HCT116 (cell line): Measurements from ENCODE around the gene ZMYM4. TPM values are rescaled to one million over a fixed set of nuclear protein-coding genes. Genes with fewer than 3 reads are reported as not detected.

Experiments used
- ATAC-seq: fragments of 200-7000 bp; cut with Tn5 transposase; 2 replicates; pipeline ENCODE4 v1.9.1; 2020; ENCODE audit warnings: mild to moderate bottlenecking, moderate library complexity
- BruUV-seq: library from RNA; stranded (reverse); fragments of 400-500 nt; replicated peaks from 2 replicates; lab custom pipeline; 2021; lab: Mats Ljungman, UMichigan
- CTCF ChIA-PET: fragments of 300-600 bp; sonication (Branson Sonifier 250); formaldehyde crosslinking; loops from one replicate; lab custom pipeline; 2021; ENCODE audit warnings: antibody characterized with exemption; lab: Charles Lee
- POLR2A ChIA-PET: fragments of 300-600, 350-600 bp; sonication (Branson Sonifier 250); formaldehyde crosslinking; loops from one replicate; lab custom pipeline; 2021; ENCODE audit warnings: antibody characterized with exemption; lab: Charles Lee
- RAD21 ChIA-PET, 2 experiments: fragments of 300-600 bp; sonication (Branson Sonifier 250); formaldehyde crosslinking; loops; one replicate each; lab custom pipeline; 2023; ENCODE audit warnings: low total read pairs in 2 of 2; ENCODE audit not compliant: uncharacterized antibody in 2 of 2, unreplicated experiment in 2 of 2, low non-redundant PET in 1 of 2; lab: Charles Lee
- DNase-seq: peaks from one replicate; pipeline ENCODE4 v3.0.0-alpha.2; 2010; ENCODE audit warnings: low read depth, low spot score
- H2AFZ ChIP-seq: fragments of 200-600 bp; shearing (Covaris generic), sonication (generic); 2 replicates; pipeline ENCODE4 v1.6.1; 2017; ENCODE audit warnings: low read depth, mixed run types, mixed read lengths, antibody characterized with exemption, low read length; ENCODE audit not compliant: poor library complexity, severe bottlenecking
- H3K27ac ChIP-seq: 2 replicates; pipeline ENCODE4 v1.5.1; 2012; ENCODE audit warnings: low read depth, low read length
- H3K27me3 ChIP-seq: fragments of 200-600 bp; sonication (generic); 2 replicates; pipeline ENCODE4 v1.6.1; 2016; ENCODE audit warnings: mixed run types, low read length, mixed read lengths; ENCODE audit not compliant: insufficient read depth
- H3K36me3 ChIP-seq, 2 experiments: fragments of 200-500 bp in 1 of 2; fragments of 200-600 bp in 1 of 2; sonication (Bioruptor generic) in 1 of 2; sonication (generic) in 1 of 2; 2 replicates each; pipeline versions ENCODE4 v1.5.1 to v1.6.1; 2014 to 2016; ENCODE audit warnings: low read length in 2 of 2, inconsistent platforms in 1 of 2, mixed read lengths in 1 of 2, mixed run types in 1 of 2; ENCODE audit not compliant: insufficient read depth in 2 of 2, control insufficient read depth in 1 of 2
- H3K4me1 ChIP-seq, 2 experiments: fragments of 200-600 bp in 1 of 2; sonication (generic) in 1 of 2; 2 replicates each; pipeline versions ENCODE4 v1.5.1 to v1.6.1; 2012 to 2017; ENCODE audit warnings: low read length in 2 of 2, inconsistent platforms in 1 of 2, mild to moderate bottlenecking in 1 of 2, mixed read lengths in 1 of 2, mixed run types in 1 of 2, moderate library complexity in 1 of 2; ENCODE audit not compliant: insufficient read depth in 2 of 2, control insufficient read depth in 1 of 2
- H3K4me2 ChIP-seq: fragments of 200-600 bp; sonication (generic); 2 replicates; pipeline ENCODE4 v1.6.1; 2017; ENCODE audit warnings: mixed run types, low read length, mixed read lengths
- H3K4me3 ChIP-seq, 2 experiments: fragments of 200-600 bp in 1 of 2; sonication (generic) in 1 of 2; replicated peaks in 1 of 2; 2 replicates each; pipeline ENCODE4 v1.5.1; 2011 to 2016; ENCODE audit warnings: low read length in 2 of 2, control low read depth in 1 of 2, low read depth in 1 of 2, mild to moderate bottlenecking in 1 of 2, mixed read lengths in 1 of 2, mixed run types in 1 of 2
- H3K79me2 ChIP-seq: fragments of 200-600 bp; sonication (generic); 2 replicates; pipeline ENCODE4 v1.6.1; 2017; ENCODE audit warnings: mild to moderate bottlenecking, mixed run types, low read length, moderate library complexity, mixed read lengths; ENCODE audit not compliant: insufficient read depth
- H3K9ac ChIP-seq: fragments of 200-600 bp; sonication (generic); 2 replicates; pipeline ENCODE4 v1.6.1; 2016; ENCODE audit warnings: low read length, mixed read lengths
- H3K9me2 ChIP-seq: fragments of 200-600 bp; sonication (generic), shearing (Covaris generic); 2 replicates; pipeline ENCODE4 v1.6.1; 2017; ENCODE audit warnings: mixed run types, mild to moderate bottlenecking, moderate library complexity; ENCODE audit not compliant: insufficient read depth
- H3K9me3 ChIP-seq, 2 experiments: fragments of 200-500 bp in 1 of 2; fragments of 200-600 bp in 1 of 2; sonication (Bioruptor generic) in 1 of 2; sonication (generic) in 1 of 2; 2 replicates each; pipeline ENCODE4 v1.6.1; 2014 to 2017; ENCODE audit warnings: low read length in 2 of 2, mixed read lengths in 2 of 2, inconsistent platforms in 1 of 2, low read depth in 1 of 2, mild to moderate bottlenecking in 1 of 2, mixed run types in 1 of 2, moderate library complexity in 1 of 2; ENCODE audit not compliant: control insufficient read depth in 1 of 2, insufficient read depth in 1 of 2
- H4K20me1 ChIP-seq: fragments of 200-600 bp; sonication (generic), shearing (Covaris generic); 2 replicates; pipeline ENCODE4 v1.6.1; 2017; ENCODE audit warnings: mixed run types, mild to moderate bottlenecking, moderate library complexity; ENCODE audit not compliant: insufficient read depth
- ATF3 ChIP-seq: IDR thresholded peaks from 2 replicates; pipeline ENCODE4 v1.6.1; 2012
- CBX3 ChIP-seq: IDR thresholded peaks from 2 replicates; pipeline ENCODE4 v1.6.1; 2012; ENCODE audit warnings: low read depth
- CEBPB ChIP-seq: IDR thresholded peaks from 2 replicates; pipeline ENCODE4 v1.6.1; 2012; ENCODE audit warnings: low read depth
- CTCF ChIP-seq, 3 experiments: fragments of 200-600 bp in 1 of 3; sonication (generic) in 1 of 3; IDR thresholded peaks in 2 of 3; conservative IDR thresholded peaks in 1 of 3; 2 replicates each; pipeline ENCODE4 v1.5.1; 2012 to 2017; ENCODE audit warnings: low read depth in 2 of 3, low read length in 2 of 3, antibody characterized with exemption in 1 of 3, borderline replicate concordance in 1 of 3, control low read depth in 1 of 3, mild to moderate bottlenecking in 1 of 3, mixed read lengths in 1 of 3, mixed run types in 1 of 3, moderate library complexity in 1 of 3; ENCODE audit not compliant: insufficient read depth in 1 of 3
- ELF1 ChIP-seq: IDR thresholded peaks from 2 replicates; pipeline ENCODE4 v1.6.1; 2012; ENCODE audit warnings: low read depth, borderline replicate concordance
- EZH2phosphoT487 ChIP-seq: fragments of 200-600 bp; IDR thresholded peaks from 2 replicates; pipeline ENCODE4 v1.6.1; 2018; ENCODE audit warnings: antibody characterized with exemption, borderline replicate concordance
- FOSL1 ChIP-seq: IDR thresholded peaks from 2 replicates; pipeline ENCODE4 v1.6.1; 2012; ENCODE audit warnings: low read depth
- JUND ChIP-seq: IDR thresholded peaks from 2 replicates; pipeline ENCODE4 v1.6.1; 2012
- POLR2A ChIP-seq: IDR thresholded peaks from 2 replicates; pipeline ENCODE4 v1.7.0; 2011; ENCODE audit warnings: borderline replicate concordance; ENCODE audit not compliant: insufficient read depth, insufficient read length; ENCODE audit errors: extremely low read depth
- POLR2AphosphoS5 ChIP-seq: IDR thresholded peaks from 2 replicates; pipeline ENCODE4 v1.6.1; 2011; ENCODE audit warnings: mild to moderate bottlenecking, low read depth, low read length, moderate library complexity
- RAD21 ChIP-seq: IDR thresholded peaks from 2 replicates; pipeline ENCODE4 v1.6.1; 2012; ENCODE audit warnings: low read depth, mild to moderate bottlenecking
- SIN3A ChIP-seq: IDR thresholded peaks from 2 replicates; pipeline ENCODE4 v1.6.1; 2012; ENCODE audit warnings: low read depth
- SRF ChIP-seq: IDR thresholded peaks from 2 replicates; pipeline ENCODE4 v1.6.1; 2012; ENCODE audit warnings: low read depth
- TCF7L2 ChIP-seq: IDR thresholded peaks from 2 replicates; pipeline ENCODE4 v1.7.0; 2011; ENCODE audit warnings: borderline replicate concordance, inconsistent platforms; ENCODE audit not compliant: insufficient read depth, insufficient read length; ENCODE audit errors: extremely low read depth
- ZFX ChIP-seq: fragments of 450-650 bp; IDR thresholded peaks from 2 replicates; pipeline ENCODE4 v1.6.1; 2017
- ZNF274 ChIP-seq: fragments of 200-500 bp; sonication (Bioruptor generic); IDR thresholded peaks from 2 replicates; pipeline ENCODE4 v1.6.1; 2014; ENCODE audit warnings: mild to moderate bottlenecking, low read depth, low read length, inconsistent platforms
- intact Hi-C: fragments of 100-400 bp; cut with micrococcal nuclease; formaldehyde crosslinking; loops from 2 replicates; pipeline ENCODE4 v1.10.0; 2022
- total RNA-seq: library from RNA; stranded (reverse); gene quantifications from one replicate; pipeline ENCODE4 v1.2.1, GENCODE V29; 2021; ENCODE audit not compliant: unreplicated experiment

ZMYM4 gene
- total RNA-seq, 1 experiment from 2014 or later = 58.0 TPM

GRCh38 chr1:35444519-35444774 lies 175.9 kb downstream of the ZMYM4 start:
- Histone ChIP-seq H3K27me3 (no peaks in the 10 kb centered on the region), H3K4me1 (no peaks in the 10 kb centered on the region), H4K20me1 (no peaks in the 10 kb centered on the region), H2AFZ (no peak overlapping the region), H3K9me2 (no peaks in the 10 kb centered on the region), H3K4me2 (no peak overlapping the region), H3K9me3 (no peaks in the 10 kb centered on the region), H3K79me2 (no peaks in the 10 kb centered on the region), H3K4me3 (no peak overlapping the region), H3K36me3 (peaks cover 0 to 6% of the 10 kb centered on the region in 2 experiments; a peak in 2 of 4 replicates), H3K27ac (no peak overlapping the region), H3K9ac (no peak overlapping the region)
- BruUV-seq = no TSS peak
- no peak for TF ChIP-seq EZH2phosphoT487
- no peak for TF ChIP-seq ZNF274
- no peak for TF ChIP-seq JUND
- TF ChIP-seq CEBPB = no peak
- TF ChIP-seq ELF1 = no peak
- no peak for TF ChIP-seq TCF7L2
- TF ChIP-seq POLR2A = no peak
- no peak for TF ChIP-seq ATF3
- no peak for TF ChIP-seq CBX3
- TF ChIP-seq SRF = no peak
- TF ChIP-seq POLR2AphosphoS5 = no peak
- TF ChIP-seq SIN3A = no peak
- TF ChIP-seq ZFX = no peak
- no peak for TF ChIP-seq FOSL1
- TF ChIP-seq RAD21 = no peak
- TF ChIP-seq CTCF (IDR thresholded peaks at IDR 0.05 in 2 of 3, conservative IDR thresholded peaks at IDR 0.05 in 1 of 3; ENCODE audit: borderline replicate concordance in 1 of 3, insufficient read depth in 1 of 3, low read depth in 2 of 3, low read length in 2 of 3) = no peak
- no peak for ATAC-seq
- ChIA-PET CTCF (interaction anchor here (1.2 kb wide), 1 partner anchor 243 kb away, joined by 3 read pairs; no protein-coding TSS in a partner anchor), POLR2A (no interaction called here), RAD21 (no interaction called here)
- no peak for DNase-seq
- intact Hi-C loops = no loop called here
